Activated T-cell treated with anti-CD3 and anti-CD28 coated beads, Interleukin-2, amount 50 U/mL, for 4 hours (primary cell): ENCODE data around the gene PDE4D. TPM values are rescaled to one million over a fixed set of nuclear protein-coding genes. Genes with fewer than 3 reads are reported as not detected.

Experiments used
- ATAC-seq, 2 donors: fragments of 200-7000 bp; cut with Tn5 transposase; one replicate each; pipeline ENCODE4 v1.10.0; 2021
- DNase-seq: peaks from one replicate; pipeline ENCODE4 v3.0.0-alpha.2; 2020
- H3K27me3 Mint-ChIP-seq: one replicate; pipeline ENCODE4 v1.8.0; 2021; ENCODE audit warnings: low read depth, mixed read lengths
- H3K36me3 Mint-ChIP-seq: one replicate; pipeline ENCODE4 v1.8.0; 2022; ENCODE audit warnings: mixed read lengths; ENCODE audit not compliant: insufficient read depth
- H3K4me1 Mint-ChIP-seq: one replicate; pipeline ENCODE4 v1.8.0; 2021; ENCODE audit warnings: low read depth, mixed read lengths
- H3K4me3 Mint-ChIP-seq: one replicate; pipeline ENCODE4 v1.8.0; 2021; ENCODE audit warnings: mild to moderate bottlenecking, moderate library complexity, mixed read lengths
- H3K9me3 Mint-ChIP-seq: one replicate; pipeline ENCODE4 v1.8.0; 2021; ENCODE audit warnings: mixed read lengths
- total RNA-seq, 3 donors: library from RNA; stranded (reverse); gene quantifications; one replicate each; pipeline ENCODE4 v1.2.1, GENCODE V29; 2021

The PDE4D gene
- total RNA-seq, 3 donors from 2014 or later, result 13.9 to 17.1 (median 16.7) TPM

DNA sequence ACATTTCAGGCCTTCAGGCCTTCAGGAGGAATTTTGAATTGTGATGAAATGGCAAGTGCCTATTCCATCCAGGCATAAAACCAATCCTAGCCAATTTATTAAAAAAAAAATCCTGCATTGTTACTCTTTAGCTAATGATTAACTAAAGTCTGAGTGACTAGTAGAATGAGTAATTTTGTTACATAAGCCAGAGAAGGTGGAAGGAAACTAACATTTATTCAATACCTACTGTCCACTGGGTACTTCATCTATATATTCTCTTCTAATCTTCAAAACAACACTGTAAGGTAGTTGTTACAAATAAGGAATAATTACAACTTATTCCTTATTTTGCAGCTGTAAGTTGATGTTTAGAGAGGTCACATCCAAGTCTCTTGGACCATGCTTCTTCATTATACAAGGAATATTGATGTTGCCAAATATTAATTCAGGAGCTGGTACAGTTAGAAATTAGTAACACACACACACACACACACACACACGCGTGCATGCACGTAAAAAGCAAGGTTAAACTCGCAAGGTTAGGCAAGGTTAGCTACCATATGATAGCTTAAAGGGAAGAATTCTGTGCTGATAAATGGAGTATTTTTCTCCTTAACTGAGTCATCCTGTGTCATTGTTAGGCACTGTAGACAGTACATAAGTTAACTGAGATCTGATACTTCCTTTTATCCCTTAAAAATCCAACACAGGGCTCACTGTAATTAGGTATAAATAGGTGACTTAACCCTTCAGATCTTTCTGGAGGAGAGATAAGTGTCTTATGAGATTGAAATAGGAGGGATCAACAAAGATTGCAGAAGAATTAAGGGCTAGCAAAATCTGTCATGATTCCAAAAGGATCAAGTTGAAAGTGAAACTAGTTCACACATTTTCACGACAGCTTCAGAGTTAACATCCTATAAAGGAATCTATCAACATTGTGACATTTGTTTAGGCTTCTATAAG is 596.9 kb downstream of the PDE4D start:
- no peaks in the 10 kb centered on the region for H3K9me3 Mint-ChIP-seq
- DNase-seq (no peak), ATAC-seq (no peak)
- peak overlapping the region; percentile 24 for H3K4me3 Mint-ChIP-seq
- no peaks in the 10 kb centered on the region for H3K36me3 Mint-ChIP-seq
- H3K4me1 Mint-ChIP-seq, result peaks cover 14% of the 10 kb centered on the region
- no peaks in the 10 kb centered on the region for H3K27me3 Mint-ChIP-seq

DNA sequence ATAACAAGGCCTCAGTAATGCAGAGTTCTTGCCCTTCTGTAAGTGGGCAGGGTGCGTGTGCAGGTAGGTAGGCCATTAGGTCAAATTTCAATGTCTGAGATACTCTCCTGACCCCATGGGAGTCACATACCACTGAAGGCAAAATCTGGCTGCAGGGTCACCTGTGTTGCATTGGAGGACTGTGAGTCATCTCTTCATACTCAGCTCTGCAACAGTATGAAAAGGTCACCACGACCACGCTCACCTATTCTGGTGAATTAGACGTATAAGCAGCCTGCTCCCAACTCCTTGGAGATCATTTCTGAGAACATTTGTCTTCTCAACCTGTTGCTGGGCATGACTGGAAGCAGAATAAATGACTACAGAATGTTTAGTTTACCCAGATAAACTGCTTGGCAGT is 599.8 kb downstream of the PDE4D start:
- DNase-seq, result no peak
- H3K9me3 Mint-ChIP-seq, result no peaks in the 10 kb centered on the region
- H3K4me1 Mint-ChIP-seq, result peaks cover 14% of the 10 kb centered on the region
- H3K4me3 Mint-ChIP-seq, result no peak overlapping the region
- H3K27me3 Mint-ChIP-seq, result no peaks in the 10 kb centered on the region
- ATAC-seq, result no peak
- H3K36me3 Mint-ChIP-seq, result no peaks in the 10 kb centered on the region

DNA sequence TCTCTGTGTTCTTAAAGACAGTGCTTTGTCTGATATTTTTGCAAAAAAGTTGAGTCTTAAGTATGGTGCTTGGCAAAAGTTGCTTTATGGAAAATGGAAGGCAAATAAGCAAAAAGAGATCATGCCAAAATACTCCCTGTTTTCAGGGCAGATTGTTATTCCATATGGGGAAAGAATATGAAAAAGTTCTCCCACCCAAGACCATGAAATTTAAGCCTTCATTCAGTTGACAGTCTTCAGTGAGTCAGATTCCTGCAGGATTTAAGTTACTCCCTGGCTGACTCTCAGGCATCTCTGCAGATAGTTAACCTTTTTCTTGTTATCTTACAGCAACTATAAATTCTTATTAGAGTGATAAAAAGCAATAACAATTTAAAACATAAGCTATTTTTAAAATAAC is 601.6 kb downstream of the PDE4D start:
- Mint-ChIP-seq H3K4me1 (peaks cover 4% of the 10 kb centered on the region), H3K36me3 (no peaks in the 10 kb centered on the region)

DNA sequence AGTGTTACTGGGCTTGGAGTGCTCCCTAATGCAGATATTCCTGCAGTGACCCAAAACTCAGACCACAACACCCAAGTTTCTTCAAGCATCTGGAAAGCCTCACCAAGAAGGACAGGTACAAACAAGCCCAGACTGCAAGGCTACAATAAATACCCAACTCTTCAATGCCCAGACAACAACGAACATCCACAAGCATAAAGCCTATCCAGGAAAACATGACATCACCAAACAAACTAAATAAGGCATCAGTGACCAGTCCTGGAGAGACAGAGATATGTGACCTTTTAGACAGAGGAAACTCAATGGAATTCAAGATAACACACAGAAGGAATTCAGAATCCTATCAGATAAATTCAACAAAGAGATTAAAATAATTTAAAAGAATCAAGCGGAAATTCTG is 605.6 kb downstream of the PDE4D start:
- no peaks in the 10 kb centered on the region for H3K9me3 Mint-ChIP-seq
- peaks cover 2% of the 10 kb centered on the region for H3K27me3 Mint-ChIP-seq
- no peaks in the 10 kb centered on the region for H3K4me1 Mint-ChIP-seq
- H3K4me3 Mint-ChIP-seq, result no peak overlapping the region
- ATAC-seq (no peak), DNase-seq (no peak)
- no peaks in the 10 kb centered on the region for H3K36me3 Mint-ChIP-seq

More for the DNA sequence above, 601.6 kb downstream of the PDE4D start:
- ATAC-seq (no peak), DNase-seq (no peak)
- H3K4me3 Mint-ChIP-seq, result no peak overlapping the region
- no peaks in the 10 kb centered on the region for H3K9me3 Mint-ChIP-seq
- peaks cover 2% of the 10 kb centered on the region for H3K27me3 Mint-ChIP-seq

DNA sequence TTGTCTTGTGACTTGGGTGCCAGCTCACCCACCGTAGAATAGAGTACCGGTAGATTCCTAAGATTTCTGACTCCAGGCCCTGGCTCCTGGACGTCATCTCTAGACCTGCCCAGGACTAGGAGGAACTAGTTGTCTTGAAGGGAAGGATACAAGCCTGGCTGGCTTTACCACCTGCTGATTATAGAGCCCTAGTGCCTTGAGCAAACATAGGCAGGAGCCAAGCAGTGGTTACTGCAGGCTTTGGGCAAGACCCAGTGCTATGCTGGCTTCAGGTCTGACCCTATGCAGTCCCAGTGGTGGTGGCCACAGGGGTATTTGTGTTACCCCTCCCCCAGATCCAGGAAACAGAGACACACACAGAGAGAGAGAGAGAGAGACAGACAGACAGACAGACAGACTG is 606.2 kb downstream of the PDE4D start:
- H3K27me3 Mint-ChIP-seq, result peaks cover 2% of the 10 kb centered on the region
- H3K9me3 Mint-ChIP-seq, result no peaks in the 10 kb centered on the region
- ATAC-seq (no peak), DNase-seq (no peak)
- H3K4me1 Mint-ChIP-seq, result no peaks in the 10 kb centered on the region
- H3K36me3 Mint-ChIP-seq, result no peaks in the 10 kb centered on the region
- H3K4me3 Mint-ChIP-seq, result no peak overlapping the region

DNA sequence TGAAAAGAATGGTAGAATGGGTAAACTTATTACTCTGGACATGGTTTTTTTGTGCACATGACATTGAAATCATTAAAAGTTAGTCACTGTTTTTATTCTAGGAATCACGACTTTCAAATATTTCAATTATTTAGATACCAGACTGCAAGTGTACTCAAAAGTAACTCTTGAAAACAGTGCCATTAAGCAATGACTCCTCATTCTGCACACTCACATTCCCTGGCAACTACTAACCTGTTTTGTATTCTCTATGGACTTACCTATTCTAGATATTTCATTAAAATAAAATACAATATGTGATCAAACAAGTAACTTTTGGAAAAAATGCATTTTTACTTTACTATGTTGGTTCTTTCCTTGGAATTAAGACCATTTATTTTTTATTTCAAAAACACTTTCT is 607.0 kb downstream of the PDE4D start:
- ATAC-seq, result no peak
- Mint-ChIP-seq H3K36me3 (no peaks in the 10 kb centered on the region), H3K27me3 (peaks cover 2% of the 10 kb centered on the region), H3K4me1 (no peaks in the 10 kb centered on the region), H3K9me3 (no peaks in the 10 kb centered on the region), H3K4me3 (no peak overlapping the region)
- no peak for DNase-seq

DNA sequence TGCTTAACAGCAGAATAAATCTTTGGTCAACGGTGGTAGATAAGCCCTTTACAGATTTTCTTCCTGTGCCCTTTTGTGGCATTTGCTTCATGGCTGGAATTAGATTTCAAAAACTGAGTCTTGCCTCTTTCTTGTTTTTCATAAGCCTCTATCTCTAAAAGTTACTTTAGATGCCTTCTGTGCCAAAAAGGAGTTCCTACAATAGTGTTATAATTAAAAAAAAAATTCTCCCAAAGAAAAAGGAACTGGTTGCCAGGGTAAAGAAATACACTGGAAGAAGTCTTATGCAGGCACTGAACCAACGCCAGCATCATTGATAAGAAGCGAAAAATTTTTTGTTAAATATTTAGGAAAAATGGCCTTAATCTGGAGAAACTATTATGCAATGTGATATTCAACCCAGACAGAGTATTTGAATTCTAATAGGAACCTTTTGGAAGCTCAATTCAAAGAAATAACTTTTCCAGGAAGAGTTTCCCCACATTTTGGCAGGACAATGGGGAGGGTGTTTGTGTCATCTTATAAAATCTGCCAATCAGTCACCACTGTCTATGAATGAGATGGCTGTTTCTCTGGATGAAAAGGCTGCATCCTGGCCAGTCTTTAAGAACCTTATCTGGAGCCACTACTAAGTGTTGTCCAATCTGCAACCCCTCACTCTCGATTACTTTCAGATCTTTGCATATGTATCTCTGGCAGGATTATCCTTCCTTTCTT is 608.1 kb downstream of the PDE4D start:
- H3K36me3 Mint-ChIP-seq, result no peaks in the 10 kb centered on the region
- H3K9me3 Mint-ChIP-seq, result no peaks in the 10 kb centered on the region
- ATAC-seq, result no peak
- no peak overlapping the region for H3K4me3 Mint-ChIP-seq
- DNase-seq, result no peak
- H3K4me1 Mint-ChIP-seq, result no peaks in the 10 kb centered on the region
- H3K27me3 Mint-ChIP-seq, result peaks cover 2% of the 10 kb centered on the region

DNA sequence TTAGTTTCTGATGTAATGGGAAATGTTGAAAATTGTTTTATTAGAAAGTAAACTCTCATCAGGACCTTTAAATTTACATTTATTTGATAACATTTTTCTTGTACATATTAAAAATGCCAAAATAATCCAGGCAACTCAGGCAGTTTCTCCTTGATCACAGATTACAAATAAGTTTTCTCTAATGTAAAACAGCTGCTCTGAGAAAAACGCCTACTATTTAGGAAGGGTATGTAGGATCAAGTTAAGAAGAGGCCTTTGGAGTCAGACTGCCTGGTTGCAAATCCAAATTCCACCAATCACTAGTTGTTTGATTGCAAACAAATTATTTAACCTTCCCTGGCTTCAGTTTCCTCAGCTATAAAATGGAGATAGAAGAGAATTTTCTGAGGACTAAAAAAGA is 610.8 kb downstream of the PDE4D start:
- H3K27me3 Mint-ChIP-seq, result peaks cover 4% of the 10 kb centered on the region
- no peaks in the 10 kb centered on the region for H3K4me1 Mint-ChIP-seq
- DNase-seq, result no peak
- no peaks in the 10 kb centered on the region for H3K36me3 Mint-ChIP-seq
- no peaks in the 10 kb centered on the region for H3K9me3 Mint-ChIP-seq
- no peak overlapping the region for H3K4me3 Mint-ChIP-seq
- ATAC-seq, result no peak

DNA sequence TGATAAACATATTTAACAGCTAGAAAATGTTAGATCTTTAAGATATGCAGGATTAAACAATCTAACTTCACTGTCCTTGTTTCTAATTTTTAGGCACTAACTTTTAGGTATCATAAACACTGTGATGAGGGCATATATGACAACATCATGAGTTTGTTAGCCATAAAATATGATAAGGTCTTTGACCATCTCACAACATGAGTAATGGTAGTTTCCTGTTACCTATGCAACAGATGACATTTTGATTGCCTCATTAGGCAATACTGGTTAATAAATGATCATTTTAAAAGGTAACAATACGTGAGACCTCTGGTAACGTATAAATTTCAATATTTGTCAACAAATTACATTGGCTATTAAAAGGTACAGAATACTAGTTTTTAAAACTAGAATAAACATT is 613.5 kb downstream of the PDE4D start:
- H3K27me3 Mint-ChIP-seq, result peaks cover 12% of the 10 kb centered on the region
- peaks cover 11% of the 10 kb centered on the region for H3K4me1 Mint-ChIP-seq
- ATAC-seq, result no peak
- no peak overlapping the region for H3K4me3 Mint-ChIP-seq
- no peaks in the 10 kb centered on the region for H3K9me3 Mint-ChIP-seq
- DNase-seq, result no peak
- no peaks in the 10 kb centered on the region for H3K36me3 Mint-ChIP-seq

DNA sequence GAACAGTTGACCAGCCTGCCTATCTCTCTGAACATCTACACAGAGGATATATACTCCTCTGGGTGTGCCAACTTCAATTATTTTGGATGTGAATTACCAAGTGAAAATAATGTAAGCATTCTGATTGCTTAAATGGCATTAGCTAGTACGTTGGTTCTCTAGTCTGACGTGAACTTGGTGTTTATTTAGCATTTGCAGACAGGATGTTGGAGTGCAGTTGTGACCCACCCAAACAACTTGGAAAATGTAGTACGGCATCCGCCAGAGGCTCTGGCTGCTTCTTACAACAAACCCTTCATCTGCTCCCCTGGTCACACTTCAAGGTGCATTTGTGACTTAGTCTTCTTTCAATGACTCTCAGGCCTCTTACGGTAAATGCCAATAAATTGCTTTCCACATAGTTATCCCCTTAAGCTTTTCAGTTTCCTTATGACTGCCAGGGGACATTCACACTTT is 616.6 kb downstream of the PDE4D start:
- no peak for ATAC-seq
- Mint-ChIP-seq H3K4me1 (peaks cover 11% of the 10 kb centered on the region), H3K36me3 (no peaks in the 10 kb centered on the region), H3K9me3 (no peaks in the 10 kb centered on the region), H3K4me3 (no peak overlapping the region), H3K27me3 (peaks cover 23% of the 10 kb centered on the region)
- no peak for DNase-seq

DNA sequence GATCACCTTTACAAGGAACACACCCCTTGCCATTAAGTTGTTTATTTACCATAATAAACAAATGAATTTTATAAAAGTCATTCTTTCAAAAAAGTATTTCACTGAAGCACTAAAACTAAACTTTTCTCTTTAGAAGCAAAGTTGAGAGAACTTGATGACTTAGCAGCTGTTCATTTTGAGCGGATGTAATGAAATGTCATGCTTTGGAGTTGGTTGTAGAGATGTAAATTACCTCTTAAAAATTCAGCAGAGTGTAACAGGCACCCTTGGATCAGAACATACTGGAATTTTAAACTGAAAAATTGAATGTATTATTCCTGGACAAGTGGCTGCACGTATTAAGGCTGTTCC is 617.2 kb downstream of the PDE4D start:
- Mint-ChIP-seq H3K27me3 (peaks cover 23% of the 10 kb centered on the region), H3K4me1 (peaks cover 11% of the 10 kb centered on the region), H3K36me3 (no peaks in the 10 kb centered on the region), H3K4me3 (no peak overlapping the region), H3K9me3 (no peaks in the 10 kb centered on the region)
- DNase-seq (no peak), ATAC-seq (no peak)

DNA sequence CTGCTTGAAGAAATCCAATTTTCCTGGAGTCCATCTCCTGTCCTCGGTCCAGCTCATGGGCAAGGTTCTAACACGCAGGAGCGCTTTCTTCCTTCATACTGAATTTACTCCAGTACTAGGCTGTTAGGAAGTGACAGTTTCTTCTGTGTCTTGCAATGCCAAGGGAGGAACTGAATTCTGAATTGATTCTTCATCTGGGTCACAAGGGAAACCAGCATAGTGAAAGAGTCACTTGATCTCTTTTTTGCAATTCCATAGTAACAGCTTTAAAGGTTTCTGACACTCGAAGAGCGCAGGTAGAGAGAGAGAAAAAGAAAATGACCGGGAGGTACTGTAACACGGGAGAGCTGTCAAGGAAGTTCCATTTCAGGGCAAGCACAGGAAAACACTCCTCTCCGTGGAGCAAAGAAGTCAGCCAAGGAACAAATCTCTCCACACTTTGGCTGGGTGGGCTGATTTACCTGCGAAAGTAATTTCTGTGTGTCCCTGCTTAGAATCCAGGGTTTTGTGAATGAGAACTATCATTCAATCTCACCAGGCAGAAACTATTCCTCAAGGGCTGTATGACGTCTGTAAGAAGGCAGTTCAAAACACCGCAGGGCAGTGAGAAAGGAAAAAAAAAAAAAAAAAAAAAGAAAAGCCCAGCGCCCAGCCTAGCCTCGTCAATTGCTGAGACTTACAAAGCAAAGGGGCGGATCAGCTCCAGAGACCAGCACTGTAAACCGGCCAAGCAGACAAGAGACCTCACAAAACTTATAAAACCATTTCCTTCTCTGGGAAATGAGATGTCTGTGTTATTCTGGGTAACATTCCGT is 617.8 kb downstream of the PDE4D start:
- ATAC-seq (peak in 1 of 2 donors; percentile 25), DNase-seq (no peak)
- H3K4me1 Mint-ChIP-seq, result peaks cover 11% of the 10 kb centered on the region
- H3K9me3 Mint-ChIP-seq, result no peaks in the 10 kb centered on the region
- H3K27me3 Mint-ChIP-seq, result peaks cover 23% of the 10 kb centered on the region
- peak overlapping the region; percentile 38 for H3K4me3 Mint-ChIP-seq
- no peaks in the 10 kb centered on the region for H3K36me3 Mint-ChIP-seq

DNA sequence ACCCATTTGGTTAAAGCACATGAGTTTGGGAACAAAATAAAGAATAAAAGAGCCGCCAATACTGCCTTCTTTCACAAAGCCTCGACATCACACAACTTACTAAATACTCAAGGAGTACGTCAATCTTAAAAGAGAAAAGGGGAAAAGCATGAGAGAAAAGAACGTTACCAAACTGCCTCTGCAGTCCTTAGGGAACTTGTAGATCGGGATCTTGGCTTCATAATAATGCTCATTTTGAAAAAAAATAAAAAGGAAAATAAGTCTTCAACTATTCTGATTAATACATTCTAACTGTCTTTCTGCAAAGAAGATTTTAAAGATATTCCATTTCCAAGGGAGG is 618.4 kb downstream of the PDE4D start:
- DNase-seq (no peak), ATAC-seq (no peak)
- peaks cover 11% of the 10 kb centered on the region for H3K4me1 Mint-ChIP-seq
- H3K36me3 Mint-ChIP-seq, result no peaks in the 10 kb centered on the region
- H3K4me3 Mint-ChIP-seq, result peak overlapping the region; percentile 38
- H3K9me3 Mint-ChIP-seq, result no peaks in the 10 kb centered on the region
- peaks cover 23% of the 10 kb centered on the region for H3K27me3 Mint-ChIP-seq

DNA sequence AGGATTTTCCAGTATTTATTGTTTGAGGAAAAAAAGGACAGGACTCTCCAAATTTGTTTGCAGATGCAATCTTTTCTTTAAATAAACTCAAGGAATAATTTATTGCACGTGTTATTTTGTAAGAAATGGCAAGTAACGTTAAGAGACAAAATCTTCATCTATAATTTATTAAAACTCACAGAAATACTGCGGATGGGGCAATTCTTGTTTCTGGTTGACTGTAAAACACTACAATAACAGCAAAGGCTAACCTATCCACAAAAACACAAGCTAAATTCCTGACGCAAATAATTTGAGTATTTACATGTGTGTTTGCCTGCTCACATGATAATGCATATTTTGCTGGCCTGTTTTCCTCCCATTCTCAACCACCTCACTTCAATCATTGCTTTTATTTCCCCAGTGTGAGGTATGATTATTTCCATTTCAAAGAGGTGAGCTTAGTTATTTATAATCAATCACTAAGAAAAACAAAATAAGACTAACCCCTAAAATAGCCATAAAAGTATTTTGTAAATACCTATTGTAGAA is 619.4 kb downstream of the PDE4D start:
- no peaks in the 10 kb centered on the region for H3K36me3 Mint-ChIP-seq
- no peaks in the 10 kb centered on the region for H3K9me3 Mint-ChIP-seq
- H3K4me1 Mint-ChIP-seq, result peaks cover 11% of the 10 kb centered on the region
- no peak for DNase-seq
- no peak for ATAC-seq
- H3K27me3 Mint-ChIP-seq, result peaks cover 21% of the 10 kb centered on the region
- no peak overlapping the region for H3K4me3 Mint-ChIP-seq
